ENCODE data around the gene UBE2C.

UBE2C gene

GRCh38 chr20:45826381-45827019, 14.1 kb downstream of the UBE2C start:
- no peaks in the 10 kb centered on the region for H3K79me2 ChIP-seq (ENCODE audit: low read length)
- no peaks in the 10 kb centered on the region for H3K4me1 ChIP-seq (ENCODE audit: low read length)
- no peak overlapping the region for H3K4me2 ChIP-seq (ENCODE audit: low read depth, low read length)
- TF ChIP-seq EZH2 (optimal IDR thresholded peaks at IDR 0.05; ENCODE audit: low read depth, low read length), result no peak
- TF ChIP-seq EZH2phosphoT487 (IDR thresholded peaks at IDR 0.05; ENCODE audit: low read length), result no peak
- TF ChIP-seq CTCF (IDR thresholded peaks at IDR 0.05; ENCODE audit: low read length), result no peak
- H3K4me3 ChIP-seq (ENCODE audit: low read length), result no peak overlapping the region
- no peaks in the 10 kb centered on the region for H3K9me3 ChIP-seq (replicated peaks; ENCODE audit: insufficient read depth, low read length)
- no peaks in the 10 kb centered on the region for H3K9me2 ChIP-seq (replicated peaks; ENCODE audit: insufficient read depth, low read length)
- H3K36me3 ChIP-seq (replicated peaks; ENCODE audit: insufficient read depth, low read length), result no peaks in the 10 kb centered on the region
- H3K27ac ChIP-seq (ENCODE audit: low read length), result no peak overlapping the region
- no peak overlapping the region for H3K9ac ChIP-seq (ENCODE audit: low read length)
- no peak for DNase-seq
- H3K27me3 ChIP-seq (replicated peaks; ENCODE audit: insufficient read depth, low read length), result no peaks in the 10 kb centered on the region
- H3F3A ChIP-seq (ENCODE audit: insufficient read depth, low read length), result no peaks in the 10 kb centered on the region
- H2AFZ ChIP-seq (ENCODE audit: low read length), result no peak overlapping the region
- no peaks in the 10 kb centered on the region for H4K20me1 ChIP-seq (ENCODE audit: insufficient read depth, low read length)

GRCh38 chr20:45827030-45827652, 14.7 kb downstream of the UBE2C start, which contains the start of gene TNNC2:
Gene TNNC2, minus strand, starts transcription at chr20:45827312. Its CDS starts 64 bp downstream, at chr20:45827248.
- no peak for DNase-seq
- no peaks in the 10 kb centered on the region for H4K20me1 ChIP-seq (ENCODE audit: insufficient read depth, low read length)
- no peaks in the 10 kb centered on the region for H3K9me3 ChIP-seq (replicated peaks; ENCODE audit: insufficient read depth, low read length)
- no peak within 1 kb of the TSS for H3K4me3 ChIP-seq (ENCODE audit: low read length)
- no peaks in the 10 kb centered on the region for H3F3A ChIP-seq (ENCODE audit: insufficient read depth, low read length)
- H3K4me2 ChIP-seq (ENCODE audit: low read depth, low read length), result no peak within 1 kb of the TSS
- no peaks in the 10 kb centered on the region for H3K79me2 ChIP-seq (ENCODE audit: low read length)
- H3K36me3 ChIP-seq (replicated peaks; ENCODE audit: insufficient read depth, low read length), result no peaks in the 10 kb centered on the region
- H3K4me1 ChIP-seq (ENCODE audit: low read length), result no peaks in the 10 kb centered on the region
- no peak within 1 kb of the TSS for H2AFZ ChIP-seq (ENCODE audit: low read length)
- no peak within 1 kb of the TSS for H3K27ac ChIP-seq (ENCODE audit: low read length)
- H3K9me2 ChIP-seq (replicated peaks; ENCODE audit: insufficient read depth, low read length), result no peaks in the 10 kb centered on the region
- H3K27me3 ChIP-seq (replicated peaks; ENCODE audit: insufficient read depth, low read length), result no peaks in the 10 kb centered on the region
- no peak within 1 kb of the TSS for H3K9ac ChIP-seq (ENCODE audit: low read length)
- no peak for TF ChIP-seq EZH2 (optimal IDR thresholded peaks at IDR 0.05; ENCODE audit: low read depth, low read length)
- no peak for TF ChIP-seq EZH2phosphoT487 (IDR thresholded peaks at IDR 0.05; ENCODE audit: low read length)
- no peak for TF ChIP-seq CTCF (IDR thresholded peaks at IDR 0.05; ENCODE audit: low read length)

GRCh38 chr20:45827712-45828111, 15.3 kb downstream of the UBE2C start:
- no peaks in the 10 kb centered on the region for H4K20me1 ChIP-seq (ENCODE audit: insufficient read depth, low read length)
- TF ChIP-seq CTCF (IDR thresholded peaks at IDR 0.05; ENCODE audit: low read length) (no peak), EZH2phosphoT487 (IDR thresholded peaks at IDR 0.05; ENCODE audit: low read length) (no peak), EZH2 (optimal IDR thresholded peaks at IDR 0.05; ENCODE audit: low read depth, low read length) (no peak)
- no peaks in the 10 kb centered on the region for H3K9me2 ChIP-seq (replicated peaks; ENCODE audit: insufficient read depth, low read length)
- H3K9me3 ChIP-seq (replicated peaks; ENCODE audit: insufficient read depth, low read length), result no peaks in the 10 kb centered on the region
- no peaks in the 10 kb centered on the region for H3K4me1 ChIP-seq (ENCODE audit: low read length)
- DNase-seq, result no peak
- no peaks in the 10 kb centered on the region for H3K79me2 ChIP-seq (ENCODE audit: low read length)
- H3K27ac ChIP-seq (ENCODE audit: low read length), result no peak overlapping the region
- H3F3A ChIP-seq (ENCODE audit: insufficient read depth, low read length), result no peaks in the 10 kb centered on the region
- H3K4me2 ChIP-seq (ENCODE audit: low read depth, low read length), result no peak overlapping the region
- H3K9ac ChIP-seq (ENCODE audit: low read length), result no peak overlapping the region
- H3K4me3 ChIP-seq (ENCODE audit: low read length), result no peak overlapping the region
- no peak overlapping the region for H2AFZ ChIP-seq (ENCODE audit: low read length)
- H3K36me3 ChIP-seq (replicated peaks; ENCODE audit: insufficient read depth, low read length), result no peaks in the 10 kb centered on the region
- H3K27me3 ChIP-seq (replicated peaks; ENCODE audit: insufficient read depth, low read length), result no peaks in the 10 kb centered on the region

All from MM.1S (cell line).